Activated naive CD4-positive, alpha-beta T cell treated with anti-CD3 and anti-CD28 coated beads, Interleukin-2, amount 50 U/mL, for 16 hours (primary cell): ENCODE data around the gene WAS.
A peak's percentile ranks its signal among the peaks of the same experiment; 100 is the strongest.
"Not testable (repeated sequence)": the region's sequence is repeated elsewhere in the genome, so short reads cannot be mapped to it uniquely, and the experiment has no call there.

Experiments used
- DNase-seq: peaks from one replicate; pipeline ENCODE4 v3.0.0-alpha.2; 2020

WAS gene

DNA sequence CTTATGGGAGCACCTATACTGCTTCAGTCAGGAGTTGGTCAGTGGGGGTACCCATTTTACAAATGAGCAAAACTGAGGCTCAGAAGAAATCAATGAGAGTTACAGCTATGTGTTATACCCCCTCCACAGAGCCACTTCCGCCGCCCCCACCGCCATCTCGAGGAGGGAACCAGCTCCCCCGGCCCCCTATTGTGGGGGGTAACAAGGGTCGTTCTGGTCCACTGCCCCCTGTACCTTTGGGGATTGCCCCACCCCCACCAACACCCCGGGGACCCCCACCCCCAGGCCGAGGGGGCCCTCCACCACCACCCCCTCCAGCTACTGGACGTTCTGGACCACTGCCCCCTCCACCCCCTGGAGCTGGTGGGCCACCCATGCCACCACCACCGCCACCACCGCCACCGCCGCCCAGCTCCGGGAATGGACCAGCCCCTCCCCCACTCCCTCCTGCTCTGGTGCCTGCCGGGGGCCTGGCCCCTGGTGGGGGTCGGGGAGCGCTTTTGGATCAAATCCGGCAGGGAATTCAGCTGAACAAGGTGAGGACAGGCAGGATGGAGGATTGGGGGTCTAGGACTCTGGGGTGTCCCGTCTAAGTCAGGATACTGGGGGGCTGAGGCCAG is 5.0 kb downstream of the WAS start:
- DNase-seq = no peak

DNA sequence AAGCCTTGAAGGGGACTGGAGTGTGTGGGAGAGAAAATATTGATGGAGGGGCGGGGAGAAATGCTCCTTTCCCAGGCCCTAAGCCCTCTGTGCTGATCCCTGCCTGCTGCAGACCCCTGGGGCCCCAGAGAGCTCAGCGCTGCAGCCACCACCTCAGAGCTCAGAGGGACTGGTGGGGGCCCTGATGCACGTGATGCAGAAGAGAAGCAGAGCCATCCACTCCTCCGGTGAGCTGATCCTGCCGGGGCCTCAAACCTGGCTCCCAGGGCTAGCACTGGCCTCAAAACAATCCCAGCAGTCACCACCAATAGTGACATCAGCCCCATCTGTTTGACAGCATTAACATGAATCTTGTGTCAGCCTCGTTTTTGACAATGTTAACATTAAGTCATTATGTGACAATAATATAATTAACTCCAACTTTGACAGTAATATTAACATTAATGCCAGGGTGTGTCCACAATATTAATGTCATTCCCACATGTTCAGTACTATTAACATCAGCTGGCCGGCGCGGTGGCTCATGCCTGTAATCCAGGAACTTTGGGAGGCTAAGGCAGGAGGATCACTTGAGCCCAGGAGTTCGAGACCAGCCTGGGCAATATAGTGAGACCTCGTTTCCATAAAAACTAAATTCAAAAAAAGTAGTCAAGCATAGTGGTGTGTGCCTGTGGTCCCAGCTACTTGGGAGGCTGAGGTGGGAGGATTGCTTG is 5.8 kb downstream of the WAS start:
- no peak for DNase-seq

DNA sequence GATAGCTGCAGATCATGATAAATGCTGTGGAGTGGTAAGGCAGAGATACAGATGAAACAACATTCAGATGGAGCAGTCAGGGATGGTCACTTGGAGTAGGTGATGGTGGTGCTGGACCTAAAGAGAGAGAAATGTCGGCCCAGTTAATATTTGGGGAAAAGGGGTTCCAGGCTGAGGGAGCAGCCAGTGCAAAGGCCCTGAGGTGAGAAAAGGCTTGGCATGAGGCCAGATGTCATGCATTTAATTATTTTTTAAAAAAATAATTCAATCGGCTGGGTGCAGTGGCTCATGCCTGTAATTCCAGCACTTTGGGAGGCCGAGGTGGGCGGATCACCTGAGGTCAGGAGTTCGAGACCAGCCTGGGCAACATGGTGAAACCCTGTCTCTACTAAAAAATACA is 8.1 kb downstream of the WAS start:
- not testable (repeated sequence) for DNase-seq

DNA sequence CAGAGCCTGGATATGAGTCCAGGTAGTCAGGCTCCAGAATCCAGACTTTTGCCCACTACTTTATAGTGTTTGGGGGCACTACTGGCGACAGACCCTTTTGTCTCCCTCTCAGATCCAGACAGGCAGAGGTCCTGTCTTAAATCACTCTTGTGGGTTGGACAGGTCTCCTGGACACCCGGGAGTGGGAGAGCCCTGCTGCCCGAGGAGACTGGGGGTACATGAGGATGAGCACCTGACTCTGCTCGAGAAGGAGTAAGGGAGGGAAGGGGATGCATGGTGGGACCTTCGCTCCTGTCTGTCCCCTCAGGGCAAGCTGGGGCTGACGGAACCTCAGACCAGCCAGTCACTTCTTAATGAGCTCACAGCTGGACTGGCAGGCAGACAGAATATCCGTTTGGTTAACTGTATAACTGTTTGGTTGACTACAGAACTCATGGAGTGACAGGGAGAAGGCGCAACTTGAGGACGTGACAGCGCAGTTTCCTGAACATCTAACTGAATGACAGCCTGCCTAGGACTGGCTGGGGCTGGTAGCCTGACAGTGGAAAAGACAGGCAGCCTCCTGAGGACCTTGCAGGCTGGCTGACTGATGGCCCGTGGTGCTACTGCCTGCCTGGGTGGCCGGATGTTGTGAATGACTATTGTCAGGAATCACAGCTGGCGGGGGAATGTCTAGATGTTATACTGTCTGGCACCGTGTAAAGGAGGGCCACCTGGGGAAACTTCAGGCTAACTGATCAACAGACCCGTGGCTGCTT is 11.4 kb downstream of the WAS start:
- no peak for DNase-seq

DNA sequence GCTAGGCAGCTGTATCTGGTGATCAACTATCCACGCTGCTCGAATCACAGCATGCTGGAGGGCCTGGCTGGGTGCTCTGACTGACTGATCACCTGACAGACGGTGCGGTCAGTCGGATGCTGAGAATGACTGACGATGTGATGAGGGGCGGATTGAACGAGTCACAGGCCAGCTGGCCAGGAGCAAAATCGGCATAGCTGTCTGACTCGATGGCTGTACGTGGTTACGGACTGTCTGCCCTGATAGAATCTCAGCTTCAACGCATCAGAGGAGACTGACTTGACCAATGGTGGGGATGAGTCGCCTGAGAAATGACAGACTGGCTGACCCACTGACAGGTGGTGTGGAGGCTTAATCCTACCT is 11.9 kb downstream of the WAS start:
- no peak for DNase-seq

DNA sequence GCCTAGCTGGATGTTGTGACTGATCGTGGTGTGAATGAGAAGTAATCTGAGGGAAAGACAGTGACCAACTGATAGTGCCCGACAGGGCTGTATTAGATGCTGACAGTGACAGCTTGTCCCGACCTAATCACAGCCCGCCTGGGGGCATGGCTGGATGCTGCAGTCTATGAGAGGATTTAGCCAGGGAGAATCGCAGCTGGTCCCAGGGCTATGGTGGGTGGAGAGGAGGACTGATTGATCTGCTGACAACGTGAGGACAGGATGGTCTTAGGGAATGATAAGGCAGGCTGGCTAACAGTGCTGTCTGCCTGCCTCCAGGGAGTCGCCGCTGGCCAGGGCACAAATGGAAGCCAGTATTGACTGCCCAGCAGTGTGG is 12.3 kb downstream of the WAS start:
- DNase-seq = no peak

DNA sequence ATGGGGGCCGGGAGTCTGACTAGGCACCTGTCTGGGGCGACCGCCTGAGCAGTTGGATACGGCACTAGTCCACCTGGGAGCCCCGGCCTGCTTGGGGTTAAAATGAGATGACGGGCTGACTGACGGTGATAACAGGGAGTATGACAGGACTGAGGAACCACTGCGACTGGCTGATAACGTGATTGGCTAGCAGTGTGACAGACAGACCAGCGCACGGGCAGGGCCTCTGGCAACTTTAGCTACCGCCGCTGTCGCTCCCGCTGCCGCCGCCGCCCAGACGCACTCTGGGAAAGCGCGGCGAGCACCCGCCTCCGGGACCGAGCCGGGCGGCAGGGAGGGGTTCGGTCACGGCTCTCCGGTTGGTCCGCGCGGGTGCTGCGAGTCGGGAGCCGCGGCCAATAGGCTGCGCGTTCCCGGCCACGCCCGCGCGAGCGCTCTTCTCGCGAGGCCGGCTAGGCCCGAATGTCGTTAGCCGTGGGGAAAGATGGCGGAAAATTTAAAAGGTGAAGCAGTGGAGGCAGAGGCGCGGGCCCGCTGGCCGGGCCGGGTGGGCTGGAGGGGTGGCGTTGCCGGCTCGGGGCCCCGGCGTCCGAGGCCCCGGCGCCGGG is 12.8 kb downstream of the WAS start, which contains the start of gene SUV39H1:
Gene SUV39H1, plus strand, starts transcription at position 434 of the 608 bp plus-strand sequence. Its CDS starts 51 bp downstream, at position 485.
- DNase-seq = peak; percentile 85

DNA sequence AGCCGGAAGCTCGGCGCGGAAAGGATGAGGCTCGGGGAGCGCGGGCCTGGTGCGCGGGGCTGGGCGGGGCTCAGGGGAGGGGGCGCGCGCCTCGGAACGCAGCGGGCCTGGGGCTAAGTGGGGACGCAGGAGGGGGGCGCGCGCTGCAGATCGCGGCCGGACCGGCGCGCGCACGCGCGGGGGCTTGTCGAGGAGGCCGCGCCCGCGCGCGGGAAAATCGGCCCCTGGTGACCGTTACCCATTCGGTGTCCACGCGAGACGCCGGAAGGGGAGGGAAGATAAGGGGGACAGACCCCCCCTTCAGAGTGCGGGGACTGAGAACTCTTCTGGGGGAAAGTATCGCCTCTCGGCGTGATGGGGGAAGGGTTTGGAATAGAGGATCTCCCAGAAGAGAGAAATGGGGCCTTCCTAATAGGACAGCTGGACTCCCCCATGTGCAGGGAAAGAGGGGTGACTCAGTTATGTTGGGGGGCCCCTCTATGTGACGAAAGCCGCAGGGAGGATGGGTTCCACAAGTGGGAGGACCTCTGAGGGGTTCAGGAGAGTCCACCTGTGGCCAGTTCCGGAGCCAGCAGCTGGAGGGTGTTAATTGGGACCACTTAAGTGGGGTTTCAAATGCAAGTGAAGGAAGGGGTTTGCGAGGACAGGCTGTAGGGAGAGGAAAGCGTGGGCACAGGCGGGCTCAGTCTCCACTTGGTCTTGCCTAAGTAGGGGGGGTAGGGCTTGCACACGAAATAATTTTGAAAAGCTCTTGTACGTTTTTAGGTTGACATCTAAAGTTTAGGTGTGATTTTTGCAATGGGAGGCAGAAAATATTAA is 13.5 kb downstream of the WAS start:
- peak; percentile 25 for DNase-seq

DNA sequence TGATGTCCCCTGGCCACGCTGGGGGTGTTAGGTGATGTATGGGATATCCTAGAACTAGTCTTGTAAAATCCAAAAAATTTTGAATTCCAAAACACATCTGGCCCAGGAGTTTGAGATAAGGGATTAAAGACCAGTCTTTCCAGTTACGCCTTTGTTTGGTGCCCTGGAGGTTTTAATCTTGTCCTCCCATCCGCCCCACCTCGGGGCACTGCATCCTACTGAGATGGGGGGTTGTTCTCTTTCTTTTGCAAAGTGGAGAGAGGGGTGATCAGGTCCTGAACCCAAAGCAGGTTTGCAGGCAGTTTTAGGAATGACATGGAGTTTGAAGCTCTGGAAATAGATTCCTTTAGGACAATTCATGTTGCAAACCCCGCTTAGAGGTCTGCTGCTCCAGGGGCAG is 14.7 kb downstream of the WAS start:
- DNase-seq = no peak

DNA sequence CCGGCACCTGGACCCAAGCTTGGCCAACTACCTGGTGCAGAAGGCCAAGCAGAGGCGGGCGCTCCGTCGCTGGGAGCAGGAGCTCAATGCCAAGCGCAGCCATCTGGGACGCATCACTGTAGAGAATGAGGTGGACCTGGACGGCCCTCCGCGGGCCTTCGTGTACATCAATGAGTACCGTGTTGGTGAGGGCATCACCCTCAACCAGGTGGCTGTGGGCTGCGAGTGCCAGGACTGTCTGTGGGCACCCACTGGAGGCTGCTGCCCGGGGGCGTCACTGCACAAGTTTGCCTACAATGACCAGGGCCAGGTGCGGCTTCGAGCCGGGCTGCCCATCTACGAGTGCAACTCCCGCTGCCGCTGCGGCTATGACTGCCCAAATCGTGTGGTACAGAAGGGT is 16.6 kb downstream of the WAS start:
- no peak for DNase-seq

DNA sequence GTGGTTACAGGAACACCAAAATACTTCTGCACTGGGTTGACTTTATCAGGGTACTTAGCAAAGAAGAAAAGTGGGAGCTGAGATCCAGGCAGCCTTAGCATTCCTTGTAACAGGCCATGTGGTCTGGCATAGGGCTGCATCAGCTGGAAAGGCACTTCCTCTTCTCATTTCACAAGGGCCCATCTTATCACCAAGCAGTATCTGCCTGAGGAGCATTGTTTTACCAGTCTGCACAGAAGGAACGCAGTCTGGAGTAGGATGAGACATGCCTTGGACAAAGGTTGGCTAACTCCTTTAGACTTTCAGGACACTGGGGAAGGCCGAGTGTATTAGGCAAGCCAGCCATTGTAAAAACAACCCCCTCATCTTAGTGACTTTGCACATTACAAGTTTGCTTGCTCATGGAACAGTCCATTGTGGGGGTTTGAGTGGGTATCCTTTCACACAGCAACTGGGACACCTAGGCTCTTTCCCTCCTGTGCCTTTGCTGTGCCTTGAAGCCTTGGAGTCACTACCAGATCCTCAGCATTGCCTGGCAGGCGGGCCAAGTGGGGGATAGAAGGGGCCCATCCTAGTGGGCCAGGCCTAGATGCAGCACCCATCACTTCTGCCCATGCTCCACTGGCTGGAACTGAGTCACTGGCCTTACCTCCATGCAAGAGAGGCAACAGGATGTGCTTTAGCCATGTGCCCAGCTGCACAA is 17.5 kb downstream of the WAS start:
- no peak for DNase-seq

DNA sequence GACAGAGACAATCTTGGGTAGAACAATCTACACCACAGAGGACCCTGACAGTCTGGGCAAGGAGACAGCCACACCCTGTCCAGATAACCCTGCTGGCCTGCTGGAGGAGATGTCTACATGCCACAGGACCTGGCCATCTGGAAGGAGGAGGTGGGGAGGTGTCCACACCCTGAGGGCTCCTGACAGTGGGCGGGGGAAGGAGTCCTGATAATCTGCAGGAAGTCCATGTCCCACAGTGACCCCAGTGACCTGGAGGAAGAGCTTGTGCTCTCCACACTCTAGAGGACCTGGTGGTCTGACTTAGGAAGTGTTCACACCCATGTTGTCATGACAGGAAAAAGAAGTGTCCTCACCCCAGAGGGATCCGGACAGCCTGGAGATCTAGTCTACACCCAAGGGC is 18.4 kb downstream of the WAS start:
- DNase-seq = no peak

DNA sequence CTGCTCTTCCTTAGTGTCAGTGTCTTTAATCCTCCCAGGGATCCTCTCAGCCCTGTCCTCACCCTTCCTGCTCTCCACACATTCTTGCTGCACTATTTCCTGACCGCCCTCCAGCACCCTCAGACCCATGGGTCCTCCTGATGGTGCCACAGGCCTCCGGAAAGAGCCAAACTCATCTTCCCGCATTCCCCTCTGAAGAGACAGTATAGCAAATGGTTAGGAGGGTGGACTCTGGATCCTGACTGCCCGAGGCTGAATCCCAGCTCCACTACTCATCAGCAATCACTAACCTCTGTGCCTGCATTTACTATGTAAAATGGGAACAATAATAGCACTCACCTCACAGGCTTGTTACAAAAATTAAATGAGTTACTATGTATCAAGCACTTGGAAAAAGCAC is 19.1 kb downstream of the WAS start:
- DNase-seq = no peak

DNA sequence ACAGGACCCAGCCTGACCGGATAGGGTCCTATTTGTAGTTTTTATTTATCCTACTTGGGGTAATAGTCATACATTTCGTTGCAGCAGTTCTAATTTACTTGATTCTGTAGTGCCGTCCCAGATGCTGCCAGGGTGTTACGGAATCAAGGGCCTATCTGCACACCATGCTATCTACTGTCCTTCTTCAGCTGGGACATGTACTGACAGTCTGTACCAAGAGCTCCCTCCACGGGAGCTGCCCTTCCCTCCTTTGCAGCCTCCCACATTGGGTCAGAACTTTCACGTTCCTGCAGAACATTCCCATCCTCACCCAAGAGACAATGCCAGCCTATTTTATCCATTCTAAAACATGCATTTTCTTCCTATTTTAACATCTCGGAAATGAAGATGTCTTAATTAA is 19.6 kb downstream of the WAS start:
- DNase-seq = no peak

DNA sequence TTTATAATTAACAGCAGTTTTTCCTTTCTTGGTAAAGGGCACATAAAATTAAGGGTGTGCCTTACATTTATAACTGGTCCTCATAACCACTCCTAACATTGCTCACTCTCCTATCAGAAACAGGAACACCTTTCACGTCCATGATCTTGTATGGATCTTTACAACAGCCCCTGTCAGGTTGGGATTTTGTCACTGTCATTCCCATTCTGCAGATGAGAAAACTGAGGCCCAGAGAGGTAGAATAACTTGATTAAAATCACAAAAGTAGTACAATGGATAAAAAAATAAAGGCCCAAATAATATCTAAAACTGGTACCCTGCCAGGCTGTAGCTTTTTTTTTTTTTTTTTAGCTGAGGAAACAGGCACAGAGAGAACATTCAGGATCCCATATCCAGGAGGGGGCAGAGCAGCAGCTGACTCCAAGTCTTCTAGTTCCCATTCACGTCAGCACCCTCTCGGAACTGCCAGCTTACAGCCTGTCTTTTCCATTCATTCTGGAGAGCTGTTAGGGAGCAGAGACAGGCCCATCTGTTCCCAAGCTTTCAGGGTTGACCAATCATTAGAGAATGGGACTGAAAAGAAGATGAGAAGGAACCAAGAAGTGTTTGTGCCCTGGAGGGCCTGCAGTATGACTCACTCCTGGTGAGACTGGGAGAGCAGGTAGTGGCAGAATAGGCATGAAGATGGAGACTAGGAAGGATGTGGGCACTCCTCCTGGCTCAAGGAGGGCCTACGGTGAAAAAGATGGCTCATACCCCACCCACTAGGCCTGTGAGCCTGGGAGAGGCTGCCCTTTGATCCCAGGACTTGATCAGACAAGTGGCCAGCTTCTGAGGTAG is 20.3 kb downstream of the WAS start:
- DNase-seq = no peak

DNA sequence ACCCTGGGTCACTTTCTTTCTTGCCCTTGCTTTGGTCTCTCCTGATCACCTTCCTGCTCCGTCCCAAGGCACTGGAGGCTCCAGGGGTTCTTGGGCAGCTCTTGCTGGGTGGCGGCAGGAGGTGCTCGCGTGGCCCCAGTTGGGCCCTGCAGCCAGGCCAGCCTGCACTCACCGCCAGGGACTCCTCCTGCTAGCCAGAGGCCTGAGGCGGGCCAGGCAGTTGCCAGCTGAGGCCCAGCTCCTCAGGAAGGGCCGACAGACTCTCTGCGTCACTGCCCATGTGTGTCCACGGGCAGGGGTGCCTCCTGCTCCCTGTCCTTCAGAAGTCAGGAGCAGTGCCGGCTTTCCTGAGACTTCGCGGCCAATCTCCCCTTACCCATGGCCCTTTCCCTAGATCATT is 22.3 kb downstream of the WAS start:
- DNase-seq = no peak

DNA sequence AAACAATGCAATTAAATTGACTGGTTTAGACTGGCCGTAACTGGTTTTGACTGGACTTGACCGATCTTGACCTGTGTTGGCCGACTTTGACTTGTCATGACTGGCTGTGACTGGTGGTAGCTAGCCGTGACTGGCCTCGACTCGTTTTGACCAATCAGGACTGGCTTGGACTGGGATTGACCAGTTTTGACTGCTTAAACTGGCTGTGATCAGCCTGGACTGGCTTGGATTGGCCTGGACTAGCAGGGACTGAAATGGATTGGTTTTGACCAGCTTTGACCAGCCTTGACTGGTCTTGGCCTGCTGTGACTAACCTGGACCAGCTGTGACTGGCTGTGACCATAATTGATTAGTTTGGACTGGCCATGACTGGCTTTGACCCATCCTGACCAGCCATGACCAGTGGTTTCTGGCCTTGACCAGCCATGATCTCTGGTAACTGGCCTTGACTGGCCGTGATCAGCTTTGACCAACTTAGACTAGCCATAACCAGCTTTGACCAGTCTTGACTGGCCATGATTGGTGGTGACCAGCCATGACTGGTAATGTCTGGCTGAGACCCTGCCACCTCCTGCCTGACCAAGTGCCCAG is 26.0 kb downstream of the WAS start:
- no peak for DNase-seq

DNA sequence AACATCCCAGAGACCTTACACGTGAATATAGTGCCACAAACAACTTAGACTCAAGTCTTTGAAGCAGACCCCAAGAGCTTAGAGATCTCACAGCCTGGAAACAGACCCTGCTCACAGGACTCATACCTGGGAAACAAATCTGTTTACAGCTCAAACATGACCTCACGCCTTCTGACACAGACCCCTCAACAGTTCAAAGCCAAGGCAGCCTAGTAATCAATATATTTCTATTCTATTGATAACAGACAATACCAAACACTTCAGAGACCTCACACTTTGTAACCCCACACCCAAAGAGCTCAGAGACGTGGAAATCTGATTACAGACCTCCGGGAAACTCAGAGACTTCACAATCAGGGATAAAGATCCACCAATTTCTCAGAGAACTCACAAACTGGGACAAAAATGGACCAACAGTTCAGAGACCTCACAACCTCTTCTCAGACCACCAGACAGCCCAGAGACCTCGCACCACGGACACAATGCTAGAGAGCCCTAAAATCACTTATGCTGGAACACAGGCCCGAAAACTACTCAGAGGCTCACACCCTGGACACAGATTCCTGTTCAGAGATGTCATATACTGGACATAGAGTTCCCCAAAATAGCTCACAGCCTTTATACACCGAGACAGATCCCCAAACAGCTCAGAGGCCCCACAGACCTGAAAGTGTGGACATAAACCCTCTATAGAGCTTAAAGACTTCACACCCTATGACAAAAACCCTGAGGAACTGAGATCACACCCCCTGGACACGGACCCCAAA is 27.7 kb downstream of the WAS start:
- DNase-seq = no peak

DNA sequence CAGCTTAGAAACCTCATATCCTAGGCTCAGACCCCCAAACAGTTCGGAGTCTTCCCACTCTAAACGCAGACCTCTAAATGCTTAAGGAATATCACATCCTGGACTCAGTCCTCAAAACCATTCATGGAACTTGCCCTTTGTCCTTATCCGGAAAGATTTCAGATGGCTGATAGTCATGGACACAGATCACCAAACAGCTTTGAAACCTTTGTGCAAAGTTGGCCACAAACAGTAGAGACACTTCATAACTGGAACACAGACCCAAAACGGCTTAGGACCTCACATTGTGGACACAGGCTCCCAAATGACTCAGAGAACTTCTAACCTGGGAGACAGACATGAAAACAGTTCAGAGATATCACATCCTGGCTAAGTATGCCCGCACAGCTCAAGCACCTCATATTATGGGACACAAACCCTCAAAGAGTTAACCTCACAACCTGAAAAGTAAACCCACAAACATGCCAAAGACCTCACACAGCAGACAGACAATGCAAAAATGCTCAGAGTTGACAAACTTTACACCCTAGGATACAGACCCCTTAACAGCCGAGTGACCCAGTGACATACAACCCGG is 28.4 kb downstream of the WAS start:
- DNase-seq = no peak

DNA sequence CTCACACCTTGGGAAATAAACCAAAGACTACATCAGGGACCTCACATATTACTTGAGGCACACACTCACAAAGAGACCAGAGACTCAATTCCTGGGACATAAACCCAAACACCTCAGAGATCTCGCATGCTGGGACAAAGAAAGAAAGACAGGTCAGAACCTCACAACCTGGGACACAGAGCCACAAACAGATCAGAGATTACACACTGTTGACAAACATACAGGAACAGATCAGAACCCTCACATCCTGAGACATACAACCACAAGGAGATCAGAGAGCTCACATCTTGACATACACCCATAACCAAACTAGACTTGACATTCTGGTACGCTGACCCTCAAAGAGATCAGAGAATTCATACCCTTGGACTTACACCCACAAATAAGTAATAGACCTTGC is 30.2 kb downstream of the WAS start:
- DNase-seq = no peak
